ENCODE results near the gene ALKBH7.

- TF ChIP-seq TCF4 (CRISPR knock-in tag; IDR thresholded peaks at IDR 0.05; ENCODE audit: borderline replicate concordance) (no peak), RARB (CRISPR knock-in tag; IDR thresholded peaks at IDR 0.05) (no peak), BACH2 (CRISPR knock-in tag; IDR thresholded peaks at IDR 0.05; ENCODE audit: borderline replicate concordance) (no peak)
Observed at GRCh38 chr19:6415591-6416190, 43.1 kb downstream of the ALKBH7 start.

Data from SK-N-SH treated with all-trans-retinoic acid at 6 μM for 48 hours (cell line).